HG02610 (cell line): ENCODE measurements around the gene NAV2.

ENCODE experiments used
- ATAC-seq: cut with Tn5 transposase; IDR thresholded peaks from one replicate; pipeline ENCODE4 v1.9.1; 2021; ENCODE audit warnings: mild to moderate bottlenecking, moderate library complexity; ENCODE audit not compliant: unreplicated experiment

The NAV2 gene

DNA sequence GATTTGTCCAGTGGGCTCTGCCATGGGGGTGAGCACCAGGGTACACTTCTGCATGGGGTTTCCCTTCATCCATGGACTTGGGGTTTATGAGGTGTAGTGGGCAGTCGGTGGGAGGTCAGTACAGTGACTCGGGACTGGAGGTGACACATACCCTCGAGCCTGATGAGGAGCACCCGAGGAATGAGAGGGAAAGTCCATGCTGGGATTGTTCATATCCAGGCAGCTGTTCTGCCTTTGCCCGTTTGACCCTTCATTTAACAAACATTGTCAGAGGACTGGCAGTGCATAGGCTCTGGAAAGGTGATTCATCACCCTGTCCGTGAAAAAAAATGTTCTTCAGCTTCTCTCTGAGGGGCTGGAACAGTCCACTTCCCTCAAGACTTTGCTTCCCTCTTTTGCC lies 2.7 kb downstream of the NAV2 start:
- no peak for ATAC-seq

DNA sequence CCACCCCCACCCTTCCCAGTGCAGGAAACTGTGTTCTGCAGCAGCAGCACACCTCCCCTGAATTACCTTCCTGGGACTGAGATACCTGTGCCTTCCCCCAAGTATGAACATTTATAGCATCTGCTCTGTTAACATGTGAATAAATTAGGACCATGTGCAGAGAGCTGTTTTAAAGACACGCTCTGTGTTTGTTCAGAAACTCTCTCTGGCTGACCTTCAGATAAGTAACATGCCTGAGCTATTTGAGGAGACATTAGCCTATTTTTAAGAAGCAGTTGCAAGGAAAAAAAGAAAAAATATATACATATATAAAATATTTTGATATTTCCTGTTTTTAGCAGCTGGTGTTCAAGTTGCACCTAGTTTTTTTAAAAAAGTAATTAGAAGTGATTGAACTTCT lies 5.4 kb downstream of the NAV2 start:
- ATAC-seq = no peak

DNA sequence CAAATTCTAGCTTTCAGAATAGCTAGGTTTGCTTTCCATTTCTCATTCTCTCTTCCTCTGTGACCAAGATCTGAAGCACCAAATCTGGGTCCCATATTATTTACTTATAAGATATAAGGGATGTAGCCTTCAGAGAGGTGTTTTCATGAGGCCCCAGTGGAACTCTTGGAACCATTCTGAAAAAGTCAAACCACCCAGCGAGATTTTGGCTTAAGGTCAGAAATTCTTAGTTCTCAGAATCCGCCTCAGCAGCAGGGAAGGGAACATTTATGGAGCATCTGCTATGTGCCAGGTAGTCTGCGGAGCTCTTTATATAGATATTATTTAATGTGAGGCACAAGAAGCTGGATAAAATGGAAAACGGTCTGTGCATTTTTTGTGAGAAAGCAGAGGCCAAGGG lies 6.3 kb downstream of the NAV2 start:
- ATAC-seq = no peak

DNA sequence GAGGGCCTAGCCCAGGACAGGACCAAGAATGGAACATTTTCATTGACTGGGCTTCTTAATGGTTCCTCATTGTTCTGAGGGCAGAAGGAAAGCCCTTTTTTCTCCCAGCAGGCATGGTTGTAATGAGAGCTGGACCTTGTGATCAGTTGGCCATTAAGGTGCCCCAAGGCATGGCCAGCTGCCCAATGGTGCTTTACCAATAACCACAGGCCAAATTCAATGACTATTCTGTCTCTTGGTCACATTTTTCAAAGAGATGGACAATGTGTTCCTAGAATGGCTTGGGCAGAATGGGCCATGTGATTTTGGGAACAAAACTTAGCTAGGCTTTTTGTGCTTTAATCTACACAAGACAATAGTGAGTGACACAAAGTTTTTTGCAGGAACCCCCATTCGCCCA lies 7.3 kb downstream of the NAV2 start:
- ATAC-seq = no peak

DNA sequence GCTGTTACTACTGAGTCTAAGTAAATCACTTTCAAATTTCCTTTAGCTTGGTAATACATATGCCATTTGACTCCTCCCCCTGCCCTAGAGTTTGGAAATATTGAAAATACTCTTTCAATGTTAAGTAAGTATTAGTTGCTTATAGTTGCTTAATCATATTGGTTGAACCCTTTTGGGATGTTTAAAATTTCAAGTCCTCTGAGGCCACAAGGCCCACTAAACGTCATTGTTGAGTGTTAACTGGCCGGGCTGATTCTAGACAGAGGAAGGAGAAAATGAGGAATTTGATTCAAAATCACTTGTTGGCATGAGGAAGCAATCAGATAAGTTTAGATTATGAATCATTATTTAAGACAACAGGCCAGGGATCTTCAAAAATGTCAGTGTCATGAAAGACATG lies 8.5 kb downstream of the NAV2 start:
- ATAC-seq = no peak

DNA sequence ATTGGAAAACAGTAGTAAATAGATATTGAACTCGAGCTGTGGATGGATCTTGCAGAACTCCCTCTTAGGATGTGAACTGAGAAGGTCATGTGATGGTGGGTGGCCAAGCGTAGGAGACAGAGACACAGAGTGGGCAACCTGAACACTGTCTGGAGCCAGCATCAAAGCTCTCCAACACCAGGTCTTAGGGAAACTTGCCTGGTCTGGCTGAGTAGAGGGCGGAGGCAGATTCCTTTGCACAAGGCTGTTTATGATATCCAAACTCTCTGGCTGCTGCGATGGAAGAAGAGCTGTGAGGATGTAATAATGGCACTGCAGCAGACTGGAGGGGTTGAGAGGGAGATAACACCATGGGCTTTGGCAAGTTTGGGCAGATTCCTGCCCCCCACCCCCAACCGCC lies 10.1 kb downstream of the NAV2 start:
- ATAC-seq = no peak

DNA sequence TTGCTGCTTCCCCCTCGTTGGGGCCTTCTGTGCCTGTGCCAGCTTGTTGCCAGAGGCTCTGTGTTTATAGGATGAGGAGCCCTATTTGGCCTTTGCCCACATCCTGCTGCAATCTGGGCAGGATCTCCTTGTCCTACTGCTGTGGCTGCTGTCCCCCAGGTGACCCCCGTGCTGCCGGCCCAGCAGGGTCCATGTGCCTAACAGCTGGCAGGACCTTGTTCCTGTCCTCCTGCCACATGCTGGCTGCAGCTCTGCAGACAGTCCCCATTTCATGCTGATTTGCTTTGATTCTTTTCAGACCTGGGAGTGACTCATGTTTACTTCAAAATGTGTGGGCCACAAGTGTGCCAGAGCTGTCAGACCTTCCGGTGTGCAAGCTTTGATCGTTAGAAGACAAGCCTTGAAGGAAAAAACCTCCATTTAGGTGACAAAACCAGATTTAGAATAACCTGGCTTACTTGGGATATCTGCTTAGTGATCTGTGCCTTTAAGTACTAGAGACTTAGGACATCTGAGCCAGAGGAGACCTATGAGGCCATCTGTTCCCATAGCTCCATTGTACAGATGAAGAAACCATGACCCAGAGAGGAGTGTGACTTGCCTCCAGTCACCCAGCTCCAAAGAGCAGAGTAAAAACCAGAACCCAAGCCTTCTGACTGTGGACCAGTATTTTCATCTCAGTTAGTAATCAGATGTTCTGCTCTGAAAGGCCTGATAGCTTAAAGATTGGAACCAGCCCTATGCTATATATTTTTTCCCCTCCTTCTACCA lies 11.1 kb downstream of the NAV2 start:
- ATAC-seq = no peak

DNA sequence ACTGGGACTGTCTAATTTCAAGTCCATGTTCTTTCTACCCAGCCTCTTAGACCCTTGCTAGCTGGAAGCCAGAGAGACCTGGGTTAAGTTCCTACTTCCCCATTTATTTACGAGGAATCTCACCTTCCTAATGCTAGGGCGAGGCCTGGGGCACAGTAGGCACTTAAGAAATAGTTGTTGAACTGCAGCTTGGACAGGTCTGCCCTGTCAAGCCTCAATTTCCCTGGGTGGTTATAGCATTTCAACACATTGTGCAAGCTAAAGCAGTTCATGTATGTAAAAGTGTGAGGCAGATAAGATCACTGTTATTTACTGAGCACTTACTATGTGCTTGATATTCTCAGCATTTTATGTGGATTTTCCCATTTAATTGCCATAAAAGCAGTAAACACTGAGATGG lies 12.1 kb downstream of the NAV2 start:
- ATAC-seq = no peak

DNA sequence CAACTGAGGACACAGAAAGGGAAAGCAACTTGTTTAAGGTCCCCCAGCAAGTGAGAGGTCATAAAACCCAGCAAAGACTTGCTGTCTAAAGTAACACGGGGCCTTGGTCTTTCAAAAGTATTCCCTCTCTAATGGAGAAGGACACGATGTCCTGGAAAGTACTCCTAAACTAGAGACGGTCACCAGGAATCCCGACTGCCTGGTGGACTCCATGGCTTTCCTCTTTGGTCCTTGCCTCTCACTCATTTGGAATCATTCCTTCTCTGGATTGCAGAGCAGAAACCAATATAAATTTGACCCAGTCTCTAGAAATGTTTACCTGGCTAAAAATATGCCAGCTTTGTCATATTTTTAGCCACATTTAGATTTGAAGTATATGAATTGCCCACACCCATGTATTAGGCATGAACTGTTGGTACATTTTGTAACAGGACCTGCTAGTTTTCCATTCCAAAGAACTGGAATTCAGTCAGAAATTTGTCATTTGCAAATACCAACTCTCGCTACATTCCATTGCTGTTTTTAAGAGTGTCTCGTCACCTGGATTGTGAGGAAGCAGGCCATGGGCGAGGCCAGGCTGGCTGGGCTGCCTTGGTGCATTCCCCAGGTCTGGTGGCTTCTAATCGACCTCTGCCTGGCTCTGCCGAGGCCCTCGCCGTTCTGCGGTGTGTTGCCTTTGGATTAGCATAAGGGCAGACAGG lies 12.9 kb downstream of the NAV2 start:
- ATAC-seq = no peak

DNA sequence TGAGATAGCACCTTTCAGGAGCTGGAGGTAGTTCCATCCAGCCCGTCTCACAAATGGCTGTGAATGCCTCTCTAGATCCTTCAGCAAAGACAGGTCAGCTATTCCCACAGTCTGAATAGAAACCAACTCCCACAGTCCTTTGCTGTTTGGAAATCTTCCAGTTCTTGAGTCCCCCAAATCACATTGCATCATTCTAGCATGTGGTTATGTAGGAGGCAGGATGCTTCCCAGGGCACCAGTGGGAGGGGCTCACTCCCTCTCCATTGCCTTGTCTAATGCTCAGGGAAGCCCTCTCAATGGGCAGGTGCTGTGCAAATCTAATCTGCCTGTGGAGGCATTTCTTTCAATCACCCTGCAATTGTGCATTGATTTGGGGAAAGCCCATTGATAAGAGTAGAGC lies 14.6 kb downstream of the NAV2 start:
- ATAC-seq = no peak

DNA sequence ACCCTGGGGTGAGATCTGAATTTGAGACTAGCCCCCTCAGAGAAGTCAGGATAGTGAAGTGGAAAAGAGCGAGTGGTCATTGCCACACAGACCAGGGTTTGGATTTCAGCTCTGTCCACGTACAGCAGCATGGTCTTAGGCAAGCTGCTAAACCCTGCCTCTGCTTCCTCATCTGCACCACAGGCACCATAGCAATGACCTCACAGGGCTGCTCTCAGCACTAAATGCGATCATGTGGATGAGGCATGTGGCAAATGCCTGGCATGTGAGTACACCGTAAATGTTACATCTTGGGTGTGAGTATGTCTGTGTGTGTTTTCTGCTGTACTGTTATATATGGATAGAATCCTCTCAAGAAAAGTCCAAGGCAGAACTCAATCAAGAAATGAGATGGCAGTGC lies 15.8 kb downstream of the NAV2 start:
- no peak for ATAC-seq

DNA sequence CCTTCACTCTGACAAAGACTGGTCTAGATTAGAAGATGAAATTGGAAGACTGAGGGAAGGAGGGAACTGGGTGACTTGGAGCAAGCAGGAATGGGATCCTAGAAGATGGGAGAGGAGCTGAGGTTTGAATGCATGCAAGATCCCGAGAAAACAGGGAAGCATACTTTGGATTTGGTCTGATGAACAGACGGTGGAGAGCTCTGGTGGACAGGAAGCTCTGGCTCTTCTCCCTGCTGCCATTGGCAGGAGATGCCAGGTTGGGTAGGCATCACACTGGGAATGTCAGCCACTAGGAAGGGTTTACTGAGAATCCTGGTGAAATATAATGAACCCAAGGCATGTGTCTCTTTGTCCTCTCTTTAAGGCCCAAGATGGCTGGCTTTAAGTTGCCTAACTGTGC lies 16.5 kb downstream of the NAV2 start:
- ATAC-seq = no peak

DNA sequence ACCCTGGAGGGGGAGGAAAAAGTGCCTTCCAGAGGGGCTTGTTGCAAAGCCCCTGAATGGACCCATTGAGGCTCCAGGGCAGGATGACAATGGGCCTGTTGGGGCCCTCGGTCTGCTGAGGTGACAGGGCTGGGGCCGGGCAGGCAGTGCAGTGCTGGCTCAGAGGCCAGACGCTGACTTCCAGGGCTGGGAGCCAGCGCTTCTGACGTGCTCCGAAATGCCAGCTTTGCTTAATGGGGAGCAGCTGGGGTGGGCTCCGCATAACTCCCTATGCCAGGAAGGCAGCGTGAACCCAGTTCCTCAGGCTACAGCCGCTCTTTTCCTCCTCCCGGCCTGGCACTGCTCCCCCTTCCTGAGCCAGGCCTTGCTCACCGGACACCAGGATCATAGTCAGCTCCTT lies 17.7 kb downstream of the NAV2 start:
- ATAC-seq = no peak

DNA sequence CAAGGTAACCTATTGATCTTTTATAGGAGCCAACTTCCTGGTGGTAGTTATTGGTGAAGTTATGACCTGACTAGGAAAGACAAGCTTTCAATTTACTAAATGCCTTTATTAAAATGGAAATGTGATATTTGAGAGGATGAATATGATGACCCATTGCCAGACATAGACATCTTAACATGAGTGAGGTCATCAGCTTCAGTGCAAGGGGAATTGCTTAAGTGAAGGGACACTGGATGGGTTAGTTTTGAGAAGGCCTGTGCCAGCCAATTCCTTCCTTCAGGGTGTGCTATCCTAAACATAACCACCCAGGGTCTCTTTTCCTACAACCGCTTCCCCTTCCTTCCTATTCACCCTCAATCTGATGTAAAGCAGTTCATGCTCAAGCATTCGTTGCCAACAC lies 21.5 kb downstream of the NAV2 start:
- no peak for ATAC-seq

DNA sequence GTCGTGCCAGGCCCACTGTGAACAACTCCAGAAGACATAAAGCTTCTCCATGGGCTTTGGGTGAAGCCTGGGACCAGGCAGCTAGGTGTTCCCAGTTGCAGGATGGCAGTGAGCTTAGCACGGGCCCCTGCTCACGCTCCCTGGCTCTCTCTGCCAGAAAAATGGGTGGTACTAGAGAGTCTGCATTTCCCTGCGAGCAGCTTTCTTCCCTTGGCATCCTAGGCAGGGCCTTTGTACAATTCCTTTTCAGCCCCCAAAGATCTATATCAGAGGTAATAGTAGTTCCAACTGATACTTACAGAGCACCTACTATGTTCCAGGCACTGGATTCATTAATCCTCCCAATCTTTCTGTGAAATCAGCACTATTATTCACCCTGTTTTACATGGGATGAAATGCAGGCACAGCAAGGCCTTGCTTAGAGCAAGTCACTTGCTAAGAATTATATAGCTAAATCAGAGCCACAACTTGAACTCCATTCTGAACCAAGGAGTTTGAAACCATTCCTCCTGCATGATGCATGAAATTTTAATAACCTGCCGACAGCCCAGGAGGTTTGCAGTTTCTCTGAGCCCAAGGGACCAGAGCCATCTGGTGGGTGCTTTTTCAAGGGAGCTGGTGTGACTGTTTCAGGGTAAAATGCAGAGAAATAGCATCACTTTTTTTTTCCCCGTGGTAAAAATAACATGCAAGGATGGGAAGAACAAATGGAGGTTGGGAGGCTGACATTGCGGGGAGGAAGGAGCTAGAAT lies 22.7 kb downstream of the NAV2 start:
- no peak for ATAC-seq

DNA sequence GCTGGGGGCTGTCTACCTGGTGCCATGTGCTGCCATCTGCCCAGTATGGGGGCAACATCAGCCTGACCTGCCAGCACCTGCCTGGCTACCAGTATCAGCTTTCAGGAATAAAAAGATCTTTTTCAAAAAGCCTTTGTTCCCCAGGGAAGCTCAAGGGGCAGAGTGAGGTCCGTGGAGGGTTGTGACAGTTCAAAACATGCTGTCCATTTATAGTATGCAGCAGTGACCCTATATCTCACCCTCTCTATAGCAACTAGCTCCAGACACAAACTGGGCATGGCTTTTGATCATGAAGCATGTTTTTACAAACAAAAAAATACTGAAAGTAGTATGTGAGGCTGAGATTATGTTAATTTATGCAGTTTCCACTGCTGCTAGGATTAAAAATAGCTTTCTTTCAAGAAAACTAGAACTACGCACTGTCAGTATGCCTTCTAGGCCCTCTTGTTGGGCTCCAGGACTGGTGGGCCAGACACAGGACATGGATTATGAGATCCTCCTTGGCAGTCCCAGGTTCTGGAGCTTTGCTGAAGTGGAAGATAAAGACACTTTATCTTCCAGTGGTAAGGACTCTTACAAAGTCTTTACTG lies 23.4 kb downstream of the NAV2 start:
- no peak for ATAC-seq

DNA sequence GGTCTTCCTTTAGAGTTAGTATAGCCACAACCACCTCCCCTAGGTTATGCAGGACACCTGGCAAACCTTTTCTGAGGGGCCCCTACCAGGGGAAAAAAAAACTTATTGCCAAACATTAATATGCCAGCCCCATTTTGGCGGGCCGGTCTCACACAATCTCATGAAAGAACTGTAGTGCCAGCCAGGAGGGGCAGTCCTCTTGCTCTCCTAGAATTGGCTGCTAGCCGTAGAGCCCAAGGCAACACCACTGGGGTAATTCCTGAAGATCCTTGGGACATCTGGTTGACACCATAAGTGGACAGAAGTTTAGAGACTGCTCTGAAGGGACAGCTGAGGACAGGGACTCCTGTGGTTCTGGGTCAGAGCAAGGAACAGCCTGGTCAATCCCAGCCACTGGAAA lies 24.2 kb downstream of the NAV2 start:
- no peak for ATAC-seq

DNA sequence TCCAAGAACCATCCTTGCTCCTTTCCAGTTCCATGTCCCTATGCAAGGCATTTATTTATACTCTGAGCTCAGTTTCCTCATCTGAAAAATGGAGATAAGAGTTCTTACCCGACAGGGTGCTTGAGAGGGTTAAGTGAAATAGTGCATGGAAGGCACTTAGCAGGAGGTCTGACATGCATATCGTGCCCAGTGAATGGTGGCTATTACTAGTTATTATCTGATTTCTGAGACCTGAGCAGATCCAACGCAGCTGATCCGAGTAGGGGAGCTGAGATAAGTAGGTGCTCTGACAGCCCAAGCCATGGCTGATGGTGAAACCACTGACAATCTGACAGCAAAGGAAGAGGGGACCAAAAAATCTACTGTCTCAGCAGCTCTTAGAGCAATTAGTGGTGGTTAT lies 24.9 kb downstream of the NAV2 start:
- ATAC-seq = no peak

DNA sequence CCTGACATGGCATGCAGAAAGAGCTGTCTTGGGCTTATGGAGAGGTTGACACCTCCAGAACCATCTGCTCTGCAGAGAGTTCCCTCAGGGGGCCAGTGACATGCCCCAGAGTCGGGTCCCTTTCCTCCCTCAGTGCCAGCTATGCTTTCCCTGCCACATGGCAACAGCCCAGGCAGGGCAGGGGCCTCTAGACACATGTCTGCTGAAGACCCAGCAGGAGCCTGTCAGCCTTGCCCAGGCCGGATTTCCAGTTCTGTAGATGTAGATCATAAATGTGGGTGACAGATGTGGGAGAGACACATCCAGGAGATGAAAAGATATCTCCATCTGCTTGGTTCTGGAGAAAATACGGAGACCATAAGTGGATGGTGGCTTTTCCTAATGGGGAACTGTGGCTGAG lies 25.5 kb downstream of the NAV2 start:
- no peak for ATAC-seq

DNA sequence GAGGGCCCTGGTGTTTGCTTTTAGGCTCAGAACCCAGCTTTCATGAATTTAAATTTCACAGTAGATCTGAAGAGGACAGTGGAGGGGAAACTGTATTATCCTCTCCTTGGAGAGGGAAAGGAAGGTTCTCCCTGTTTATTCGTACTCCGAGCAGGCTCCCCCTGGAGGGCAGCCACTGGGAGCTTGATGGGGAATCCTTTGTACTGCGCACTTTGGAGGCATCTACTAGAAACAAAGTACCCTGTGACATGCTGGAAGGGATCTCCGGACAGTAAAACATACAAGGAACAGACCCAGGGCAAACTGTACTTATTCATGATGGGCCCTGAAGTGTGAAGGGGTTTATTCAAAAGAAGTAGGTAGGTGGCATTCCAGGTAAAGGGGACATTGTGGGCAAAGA lies 27.2 kb downstream of the NAV2 start:
- ATAC-seq = no peak

DNA sequence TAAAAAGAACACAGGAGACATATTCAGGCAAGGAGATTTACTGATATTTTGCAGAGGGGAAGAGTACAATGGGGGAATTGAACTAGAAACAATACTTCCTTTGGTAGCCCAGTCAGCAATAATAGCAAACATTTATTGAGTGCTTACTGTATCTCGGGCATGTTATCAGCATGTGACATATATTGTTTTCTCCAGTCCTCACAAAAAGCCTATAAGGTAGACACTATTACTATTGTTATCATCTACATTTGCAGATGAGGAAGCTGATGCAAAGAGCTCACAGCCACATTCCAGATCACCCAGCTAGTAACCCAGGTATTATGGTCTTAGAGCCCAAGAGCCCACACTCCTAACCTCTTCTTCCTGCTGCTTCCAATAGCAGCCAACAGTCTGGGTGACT lies 27.9 kb downstream of the NAV2 start:
- ATAC-seq = no peak
